ENCODE measurements around the gene SPDYE17.
"Not testable (repeated sequence)": the region's sequence is repeated elsewhere in the genome, so short reads cannot be mapped to it uniquely, and the experiment has no call there.

Gene SPDYE17

GRCh38 chr7:77008000-77008399 lies 24.2 kb downstream of the SPDYE17 start:
- 89% methylated on average over 9 of the region's 10 CpGs for WGBS
- H3K36me3 ChIP-seq (ENCODE audit: insufficient read depth, low read length); H3K9me3 ChIP-seq (ENCODE audit: insufficient read depth, low read depth, low read length); H3K4me3 ChIP-seq (ENCODE audit: low read length); H3K27ac ChIP-seq (ENCODE audit: low read depth, low read length); H3K4me1 ChIP-seq (ENCODE audit: insufficient read depth, low read length); H3K27me3 ChIP-seq (ENCODE audit: insufficient read depth, low read length); H3K9ac ChIP-seq (ENCODE audit: low read depth, low read length): not testable (repeated sequence)

GRCh38 chr7:77006127-77007110 lies 25.7 kb downstream of the SPDYE17 start:
- not testable (repeated sequence) for H3K9ac ChIP-seq (ENCODE audit: low read depth, low read length); H3K27me3 ChIP-seq (ENCODE audit: insufficient read depth, low read length); H3K27ac ChIP-seq (ENCODE audit: low read depth, low read length); H3K4me3 ChIP-seq (ENCODE audit: low read length); H3K9me3 ChIP-seq (ENCODE audit: insufficient read depth, low read depth, low read length); H3K4me1 ChIP-seq (ENCODE audit: insufficient read depth, low read length); H3K36me3 ChIP-seq (ENCODE audit: insufficient read depth, low read length)
- WGBS: 87% methylated on average over 10 of the region's 22 CpGs

GRCh38 chr7:77005461-77006057 lies 26.6 kb downstream of the SPDYE17 start:
- not testable (repeated sequence) for H3K9me3 ChIP-seq (ENCODE audit: insufficient read depth, low read depth, low read length); H3K36me3 ChIP-seq (ENCODE audit: insufficient read depth, low read length); H3K27me3 ChIP-seq (ENCODE audit: insufficient read depth, low read length); H3K4me3 ChIP-seq (ENCODE audit: low read length); H3K9ac ChIP-seq (ENCODE audit: low read depth, low read length); H3K4me1 ChIP-seq (ENCODE audit: insufficient read depth, low read length); H3K27ac ChIP-seq (ENCODE audit: low read depth, low read length)
- 92% methylated on average over 13 of the region's 27 CpGs for WGBS

GRCh38 chr7:77004151-77004550 lies 28.0 kb downstream of the SPDYE17 start:
- not testable (repeated sequence) for H3K4me1 ChIP-seq (ENCODE audit: insufficient read depth, low read length); H3K27ac ChIP-seq (ENCODE audit: low read depth, low read length); H3K4me3 ChIP-seq (ENCODE audit: low read length); H3K9me3 ChIP-seq (ENCODE audit: insufficient read depth, low read depth, low read length); H3K36me3 ChIP-seq (ENCODE audit: insufficient read depth, low read length); H3K27me3 ChIP-seq (ENCODE audit: insufficient read depth, low read length); H3K9ac ChIP-seq (ENCODE audit: low read depth, low read length)
- 96% methylated on average over 8 of the region's 18 CpGs for WGBS

GRCh38 chr7:77003241-77003640 lies 28.9 kb downstream of the SPDYE17 start:
- H3K9me3 ChIP-seq (ENCODE audit: insufficient read depth, low read depth, low read length); H3K4me3 ChIP-seq (ENCODE audit: low read length); H3K36me3 ChIP-seq (ENCODE audit: insufficient read depth, low read length); H3K4me1 ChIP-seq (ENCODE audit: insufficient read depth, low read length); H3K27ac ChIP-seq (ENCODE audit: low read depth, low read length); H3K27me3 ChIP-seq (ENCODE audit: insufficient read depth, low read length); H3K9ac ChIP-seq (ENCODE audit: low read depth, low read length): not testable (repeated sequence)
- WGBS: 93% methylated on average over 9 of the region's 10 CpGs

- not testable (repeated sequence) for H3K9ac ChIP-seq (ENCODE audit: low read depth, low read length); H3K9me3 ChIP-seq (ENCODE audit: insufficient read depth, low read depth, low read length); H3K27ac ChIP-seq (ENCODE audit: low read depth, low read length); H3K4me3 ChIP-seq (ENCODE audit: low read length); H3K4me1 ChIP-seq (ENCODE audit: insufficient read depth, low read length); H3K36me3 ChIP-seq (ENCODE audit: insufficient read depth, low read length); H3K27me3 ChIP-seq (ENCODE audit: insufficient read depth, low read length)
- 97% methylated on average over 20 of the region's 21 CpGs for WGBS
Observed at GRCh38 chr7:77002678-77003233, 29.4 kb downstream of the SPDYE17 start.

GRCh38 chr7:77002104-77002503 lies 30.1 kb downstream of the SPDYE17 start:
- 87% methylated on average over 15 of the region's 15 CpGs for WGBS
- H3K4me3 ChIP-seq (ENCODE audit: low read length); H3K27me3 ChIP-seq (ENCODE audit: insufficient read depth, low read length); H3K9me3 ChIP-seq (ENCODE audit: insufficient read depth, low read depth, low read length); H3K4me1 ChIP-seq (ENCODE audit: insufficient read depth, low read length); H3K36me3 ChIP-seq (ENCODE audit: insufficient read depth, low read length); H3K9ac ChIP-seq (ENCODE audit: low read depth, low read length); H3K27ac ChIP-seq (ENCODE audit: low read depth, low read length): not testable (repeated sequence)

- not testable (repeated sequence) for H3K27me3 ChIP-seq (ENCODE audit: insufficient read depth, low read length); H3K9me3 ChIP-seq (ENCODE audit: insufficient read depth, low read depth, low read length); H3K9ac ChIP-seq (ENCODE audit: low read depth, low read length); H3K36me3 ChIP-seq (ENCODE audit: insufficient read depth, low read length); H3K27ac ChIP-seq (ENCODE audit: low read depth, low read length); H3K4me1 ChIP-seq (ENCODE audit: insufficient read depth, low read length); H3K4me3 ChIP-seq (ENCODE audit: low read length)
- 90% methylated on average over 12 of the region's 37 CpGs for WGBS
Observed at GRCh38 chr7:76999474-77000107, 32.6 kb downstream of the SPDYE17 start.

- H3K27ac ChIP-seq (ENCODE audit: low read depth, low read length): not testable (repeated sequence)
Observed at GRCh38 chr7:76998764-76999450, 33.3 kb downstream of the SPDYE17 start.

GRCh38 chr7:76998285-76998589 lies 33.9 kb downstream of the SPDYE17 start:
- Histone ChIP-seq H3K27ac (ENCODE audit: low read depth, low read length) (no peak overlapping the region), H3K4me1 (ENCODE audit: insufficient read depth, low read length) (no peaks in the 10 kb centered on the region), H3K36me3 (ENCODE audit: insufficient read depth, low read length) (no peaks in the 10 kb centered on the region), H3K9me3 (ENCODE audit: insufficient read depth, low read depth, low read length) (no peaks in the 10 kb centered on the region), H3K27me3 (ENCODE audit: insufficient read depth, low read length) (no peaks in the 10 kb centered on the region), H3K9ac (ENCODE audit: low read depth, low read length) (no peak overlapping the region), H3K4me3 (ENCODE audit: low read length) (no peak overlapping the region)
- 93% methylated on average over 3 of the region's 3 CpGs for WGBS

More at GRCh38 chr7:76998764-76999450, 33.3 kb downstream of the SPDYE17 start:
- H3K4me3 ChIP-seq (ENCODE audit: low read length); H3K4me1 ChIP-seq (ENCODE audit: insufficient read depth, low read length); H3K27me3 ChIP-seq (ENCODE audit: insufficient read depth, low read length); H3K9ac ChIP-seq (ENCODE audit: low read depth, low read length); H3K36me3 ChIP-seq (ENCODE audit: insufficient read depth, low read length); H3K9me3 ChIP-seq (ENCODE audit: insufficient read depth, low read depth, low read length): not testable (repeated sequence)
- 92% methylated on average over 7 of the region's 11 CpGs for WGBS
